ENCODE data around the gene CIDEB.
A peak's percentile ranks its signal among the peaks of the same experiment; 100 is the strongest.

GRCh38 chr14:24279301-24280186 is 28.2 kb downstream of the CIDEB start:
- TF ChIP-seq CTCF (conservative IDR thresholded peaks at IDR 0.05) (peak; percentile 45), EZH2 (IDR thresholded peaks at IDR 0.05; ENCODE audit: low read depth) (no peak)

Measured in PC-9 (cell line).